ENCODE data around the gene MTA1.

DNA sequence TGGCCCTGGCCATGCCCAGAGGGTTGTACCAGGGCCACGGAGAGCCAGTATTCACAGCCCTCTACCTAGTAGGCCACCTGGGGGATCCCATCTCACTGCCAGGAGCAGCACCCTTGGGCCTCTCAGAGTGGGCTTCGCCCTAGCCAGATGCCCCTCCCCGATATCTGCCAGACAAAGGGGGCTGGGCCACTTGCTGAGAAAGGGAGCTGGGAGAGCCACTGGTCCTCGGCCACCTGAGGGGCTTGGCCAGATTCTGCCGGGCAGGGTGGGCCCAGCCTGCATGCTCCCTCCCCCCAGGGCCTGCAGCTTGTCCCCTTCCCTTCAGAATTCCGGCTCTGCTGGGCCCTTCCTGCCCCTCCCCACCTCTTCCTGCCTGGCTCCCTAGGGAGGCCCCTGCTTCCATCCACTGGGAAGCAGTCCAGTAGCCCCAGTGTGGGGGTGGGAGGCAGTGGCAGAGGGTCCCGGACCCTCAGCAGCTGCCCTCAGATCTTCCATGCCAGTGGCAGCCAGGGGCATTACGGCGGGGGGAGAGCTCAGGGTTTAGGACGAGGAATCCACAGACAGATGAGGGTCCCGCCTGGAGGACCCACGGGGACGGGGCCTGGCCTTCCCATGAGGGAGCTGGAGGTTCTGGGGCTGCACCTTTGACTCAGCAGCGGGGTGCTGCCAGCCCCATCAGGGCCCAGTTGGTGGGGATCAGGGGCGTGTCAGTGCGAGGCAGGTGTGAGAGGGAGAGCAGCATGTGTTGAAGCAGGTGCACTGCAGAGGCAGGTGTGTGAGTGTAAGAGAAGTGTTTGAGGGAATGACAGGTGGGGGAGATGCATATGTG is 57.4 kb downstream of the MTA1 start:
- TF ChIP-seq CTCF (IDR thresholded peaks at IDR 0.05) (no peak), POLR2A (IDR thresholded peaks at IDR 0.05) (no peak)

Measured in uterus (tissue), 2 donors.